AG09309 (cell line): ENCODE results near the gene CYP27A1.

ENCODE experiments used
- DNase-seq: peaks from one replicate; pipeline ENCODE4 v3.0.0-alpha.2; 2010; ENCODE audit warnings: low read depth
- H3K4me3 ChIP-seq: 2 replicates; pipeline ENCODE4 v1.5.1; 2011; ENCODE audit warnings: mild to moderate bottlenecking, low read depth, low read length, moderate library complexity; ENCODE audit not compliant: control insufficient read depth
- TF ChIP-seq, protein P1 (sequence below): IDR thresholded peaks from 2 replicates; pipeline ENCODE4 v1.5.1; 2011; ENCODE audit warnings: mild to moderate bottlenecking, low read depth, low read length, inconsistent platforms; ENCODE audit not compliant: insufficient read depth, control insufficient read depth; ENCODE audit errors: missing control alignments

CYP27A1 gene

DNA sequence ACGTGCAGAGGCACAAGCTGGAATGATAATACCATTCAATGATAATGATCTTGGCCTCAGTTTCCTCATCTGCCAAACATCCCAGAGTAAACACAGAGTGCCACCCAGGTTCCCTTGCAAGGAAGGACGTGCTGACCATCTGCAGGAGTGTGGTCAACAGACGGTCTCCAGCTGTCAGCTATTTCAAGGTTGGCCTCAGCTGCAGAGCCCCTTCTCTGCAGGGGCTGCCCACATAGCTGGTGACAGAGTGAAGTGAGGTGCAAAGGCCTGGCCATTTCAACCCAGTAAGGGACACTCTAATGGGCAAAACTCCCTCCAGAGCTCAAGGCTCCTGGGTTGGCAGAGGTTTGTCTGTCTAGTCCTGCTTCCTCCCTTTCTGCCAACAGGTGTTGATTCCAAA lies 69.3 kb downstream of the CYP27A1 start:
- DNase-seq: no peak
- TF ChIP-seq, protein P1, sequence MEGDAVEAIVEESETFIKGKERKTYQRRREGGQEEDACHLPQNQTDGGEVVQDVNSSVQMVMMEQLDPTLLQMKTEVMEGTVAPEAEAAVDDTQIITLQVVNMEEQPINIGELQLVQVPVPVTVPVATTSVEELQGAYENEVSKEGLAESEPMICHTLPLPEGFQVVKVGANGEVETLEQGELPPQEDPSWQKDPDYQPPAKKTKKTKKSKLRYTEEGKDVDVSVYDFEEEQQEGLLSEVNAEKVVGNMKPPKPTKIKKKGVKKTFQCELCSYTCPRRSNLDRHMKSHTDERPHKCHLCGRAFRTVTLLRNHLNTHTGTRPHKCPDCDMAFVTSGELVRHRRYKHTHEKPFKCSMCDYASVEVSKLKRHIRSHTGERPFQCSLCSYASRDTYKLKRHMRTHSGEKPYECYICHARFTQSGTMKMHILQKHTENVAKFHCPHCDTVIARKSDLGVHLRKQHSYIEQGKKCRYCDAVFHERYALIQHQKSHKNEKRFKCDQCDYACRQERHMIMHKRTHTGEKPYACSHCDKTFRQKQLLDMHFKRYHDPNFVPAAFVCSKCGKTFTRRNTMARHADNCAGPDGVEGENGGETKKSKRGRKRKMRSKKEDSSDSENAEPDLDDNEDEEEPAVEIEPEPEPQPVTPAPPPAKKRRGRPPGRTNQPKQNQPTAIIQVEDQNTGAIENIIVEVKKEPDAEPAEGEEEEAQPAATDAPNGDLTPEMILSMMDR: no peak
- H3K4me3 ChIP-seq: no peak overlapping the region

GRCh38 chr2:218852911-218853667 lies 71.1 kb downstream of the CYP27A1 start:
- TF ChIP-seq, protein P1: peak; percentile 77
- DNase-seq: no peak
- no peak overlapping the region for H3K4me3 ChIP-seq

- no peak for DNase-seq
- H3K4me3 ChIP-seq: no peak overlapping the region
- TF ChIP-seq, protein P1: no peak
These were observed 71.8 kb downstream of the CYP27A1 start for GRCh38 chr2:218853766-218854165.

- DNase-seq: no peak
- TF ChIP-seq, protein P1: no peak
- H3K4me3 ChIP-seq: no peak overlapping the region
These were observed 72.9 kb downstream of the CYP27A1 start for GRCh38 chr2:218854860-218855259.

GRCh38 chr2:218855305-218856166 lies 73.6 kb downstream of the CYP27A1 start:
- TF ChIP-seq, protein P1: no peak
- DNase-seq: no peak
- no peak overlapping the region for H3K4me3 ChIP-seq

- DNase-seq: no peak
These were observed 74.4 kb downstream of the CYP27A1 start for GRCh38 chr2:218856167-218856895.

More at GRCh38 chr2:218856167-218856895, 74.4 kb downstream of the CYP27A1 start:
- no peak overlapping the region for H3K4me3 ChIP-seq
- TF ChIP-seq, protein P1: no peak
